HG03060 (cell line): ENCODE data around the gene ZNF729.
"Not testable (repeated sequence)": the region's sequence is repeated elsewhere in the genome, so short reads cannot be mapped to it uniquely, and the experiment has no call there.

Source experiments
- ATAC-seq: cut with Tn5 transposase; IDR thresholded peaks from one replicate; pipeline ENCODE4 v1.9.1; 2021; ENCODE audit warnings: low read depth, moderate number of reproducible peaks; ENCODE audit not compliant: unreplicated experiment

ZNF729 gene

GRCh38 chr19:22286151-22286810 is at the start of gene ZNF729:
Gene ZNF729, plus strand, starts transcription at chr19:22286441. Its CDS starts 85 bp downstream, at chr19:22286526.
- no peak for ATAC-seq

GRCh38 chr19:22256856-22257255 is 29.4 kb upstream of the ZNF729 start:
- no peak for ATAC-seq

- ATAC-seq, result no peak
Observed at GRCh38 chr19:22257381-22257780, 28.9 kb upstream of the ZNF729 start.

- no peak for ATAC-seq
Observed at GRCh38 chr19:22257916-22258315, 28.3 kb upstream of the ZNF729 start.

- no peak for ATAC-seq
Observed at GRCh38 chr19:22260499-22260898, 25.7 kb upstream of the ZNF729 start.

GRCh38 chr19:22261596-22261995 is 24.6 kb upstream of the ZNF729 start:
- ATAC-seq, result no peak

GRCh38 chr19:22263121-22263520 is 23.1 kb upstream of the ZNF729 start:
- ATAC-seq, result no peak

- ATAC-seq, result not testable (repeated sequence)
Observed at GRCh38 chr19:22321554-22321953, 35.3 kb downstream of the ZNF729 start.

- ATAC-seq, result no peak
Observed at GRCh38 chr19:22326219-22326618, 40.0 kb downstream of the ZNF729 start.

GRCh38 chr19:22327321-22327720 is 41.1 kb downstream of the ZNF729 start:
- ATAC-seq, result no peak

- no peak for ATAC-seq
Observed at GRCh38 chr19:22331521-22331920, 45.3 kb downstream of the ZNF729 start.

GRCh38 chr19:22332924-22333323 is 46.7 kb downstream of the ZNF729 start:
- ATAC-seq, result no peak

- no peak for ATAC-seq
Observed at GRCh38 chr19:22335716-22336115, 49.5 kb downstream of the ZNF729 start.

- no peak for ATAC-seq
Observed at GRCh38 chr19:22354665-22355064, 68.4 kb downstream of the ZNF729 start.
